HG03060 (cell line): ENCODE data around the gene ARID1B.

Experiments
- ATAC-seq: cut with Tn5 transposase; IDR thresholded peaks from one replicate; pipeline ENCODE4 v1.9.1; 2021; ENCODE audit warnings: low read depth, moderate number of reproducible peaks; ENCODE audit not compliant: unreplicated experiment

Gene ARID1B

GRCh38 chr6:156776840-156777576 is at the start of gene ARID1B:
TSS of gene ARID1B (plus strand) at chr6:156777378. CDS start at chr6:156777681, 303 bp downstream.
- ATAC-seq = peak; percentile 29

DNA sequence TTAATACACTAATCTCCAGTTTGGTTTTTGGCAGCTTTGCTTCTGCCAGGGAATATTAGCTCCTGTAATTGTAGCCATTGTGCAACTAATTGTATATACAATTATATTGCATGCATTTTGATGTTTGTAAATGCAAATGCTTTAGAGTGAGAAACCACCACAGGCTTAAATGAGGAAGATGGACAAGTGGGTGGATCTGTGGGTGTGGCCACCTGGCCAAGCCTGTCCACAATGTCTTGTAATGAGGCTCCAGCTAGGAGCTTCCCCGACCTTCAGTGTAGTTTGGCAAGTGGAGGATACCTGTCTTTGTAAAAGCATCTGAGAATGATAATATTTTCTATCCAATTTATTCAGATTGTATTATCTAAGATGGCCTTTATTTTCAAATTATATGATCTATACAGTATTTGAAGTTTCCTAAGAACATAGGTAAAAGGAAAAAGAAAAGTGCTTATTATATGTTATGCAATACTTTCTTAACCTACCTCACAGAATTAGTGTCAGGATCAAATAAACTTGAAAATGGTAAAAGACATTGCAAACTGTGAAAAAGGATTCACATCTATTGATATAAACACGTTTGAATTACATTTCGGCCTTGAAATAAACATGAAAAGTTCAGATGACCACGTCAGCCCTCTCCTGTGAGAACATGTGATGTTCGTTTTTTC is 49.3 kb upstream of the ARID1B start:
- ATAC-seq = no peak

- ATAC-seq = peak; percentile 75
Observed at GRCh38 chr6:156729248-156729647, 47.9 kb upstream of the ARID1B start.

GRCh38 chr6:156731396-156731795 is 45.8 kb upstream of the ARID1B start:
- no peak for ATAC-seq

DNA sequence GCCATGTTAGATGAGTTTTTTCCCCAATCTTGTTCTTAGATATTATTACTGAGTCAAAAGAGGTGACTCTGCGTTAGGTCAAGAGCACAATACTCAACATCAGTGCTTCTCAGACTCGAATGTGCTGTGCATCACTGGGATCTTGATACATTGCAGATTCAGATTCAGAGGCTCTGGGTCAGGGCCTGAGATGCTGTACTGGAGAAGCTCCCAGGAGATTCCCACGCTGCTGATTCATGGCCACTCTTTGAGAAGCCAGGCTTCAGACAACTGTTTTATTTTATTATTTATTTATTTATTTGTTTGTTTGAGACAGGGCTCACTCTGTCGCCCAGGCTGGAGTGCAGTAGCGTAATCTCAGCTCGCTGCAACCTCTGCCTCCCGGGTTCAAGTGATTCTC is 41.4 kb upstream of the ARID1B start:
- no peak for ATAC-seq

DNA sequence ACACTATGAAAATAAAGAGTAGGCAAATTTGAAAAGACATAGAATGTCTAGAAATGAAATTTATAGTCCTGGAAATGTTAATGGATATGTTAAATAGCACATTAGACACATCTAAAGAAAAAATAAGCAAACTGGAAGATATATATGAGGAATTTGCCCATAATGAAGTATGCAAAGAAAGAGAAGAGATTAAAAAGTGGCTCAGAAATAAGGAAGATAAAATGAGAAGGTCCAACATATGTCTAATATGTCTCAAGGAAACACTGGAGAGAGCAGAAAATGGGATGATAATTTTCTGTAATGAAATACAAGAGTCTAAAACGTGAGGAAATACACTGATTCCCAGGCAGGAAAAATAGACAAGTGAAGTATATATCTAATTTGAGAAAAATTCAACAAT is 36.6 kb upstream of the ARID1B start:
- ATAC-seq = no peak

DNA sequence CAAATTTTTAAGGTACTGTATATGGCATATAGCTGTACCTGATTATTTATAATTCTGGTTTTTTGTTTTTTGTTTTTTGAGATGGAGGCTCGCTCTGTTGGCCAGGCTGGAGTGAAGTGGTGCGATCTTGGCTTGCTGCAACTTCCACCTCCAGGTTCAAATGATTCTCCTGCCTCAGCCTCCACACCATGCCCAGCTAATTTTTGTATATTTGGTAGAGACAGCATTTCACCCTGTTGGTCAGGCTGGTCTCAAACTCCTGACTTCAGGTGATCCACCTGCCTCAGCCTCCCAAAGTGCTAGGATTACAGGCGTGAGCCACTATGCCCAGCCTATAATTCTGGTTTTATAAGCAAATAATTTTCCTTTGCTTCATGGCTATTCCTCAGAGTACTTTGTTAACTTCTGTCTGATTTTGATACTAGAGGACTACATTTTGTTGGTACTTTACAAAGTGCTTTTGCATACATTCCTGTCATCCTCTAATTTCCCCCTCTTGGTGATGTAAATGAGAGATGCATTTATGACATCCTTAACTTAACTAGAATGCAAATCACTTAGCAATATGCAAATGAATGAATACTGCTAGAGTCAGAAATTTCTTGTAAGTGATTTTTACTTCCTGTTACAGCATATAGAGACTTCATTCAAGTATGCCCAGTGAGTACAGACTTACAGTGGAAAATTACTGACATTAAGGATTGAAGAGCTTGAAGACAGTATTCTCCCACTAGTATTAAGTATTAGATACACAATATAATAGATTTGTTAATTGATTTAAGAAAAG is 35.7 kb upstream of the ARID1B start:
- ATAC-seq = no peak

DNA sequence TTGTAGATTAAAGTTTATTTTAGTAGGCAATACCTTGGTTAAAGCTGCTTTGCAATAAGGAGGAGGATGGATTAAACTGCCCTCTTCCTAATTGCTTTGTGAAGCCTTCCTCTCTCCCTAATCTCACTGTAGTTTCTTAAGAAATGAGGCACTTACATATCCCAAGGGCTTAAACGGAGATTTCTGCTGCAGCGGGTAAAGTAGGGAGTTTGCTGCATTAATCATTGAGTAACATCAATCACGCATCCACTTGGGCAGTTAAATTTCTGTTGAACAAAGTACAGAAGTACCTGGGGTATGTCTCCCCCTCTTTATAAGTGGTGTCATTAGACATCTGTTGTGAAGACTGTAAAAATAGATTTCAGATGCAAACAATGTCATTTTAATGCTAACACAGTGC is 29.5 kb upstream of the ARID1B start:
- ATAC-seq = no peak

GRCh38 chr6:156748504-156748903 is 28.7 kb upstream of the ARID1B start:
- ATAC-seq = no peak

DNA sequence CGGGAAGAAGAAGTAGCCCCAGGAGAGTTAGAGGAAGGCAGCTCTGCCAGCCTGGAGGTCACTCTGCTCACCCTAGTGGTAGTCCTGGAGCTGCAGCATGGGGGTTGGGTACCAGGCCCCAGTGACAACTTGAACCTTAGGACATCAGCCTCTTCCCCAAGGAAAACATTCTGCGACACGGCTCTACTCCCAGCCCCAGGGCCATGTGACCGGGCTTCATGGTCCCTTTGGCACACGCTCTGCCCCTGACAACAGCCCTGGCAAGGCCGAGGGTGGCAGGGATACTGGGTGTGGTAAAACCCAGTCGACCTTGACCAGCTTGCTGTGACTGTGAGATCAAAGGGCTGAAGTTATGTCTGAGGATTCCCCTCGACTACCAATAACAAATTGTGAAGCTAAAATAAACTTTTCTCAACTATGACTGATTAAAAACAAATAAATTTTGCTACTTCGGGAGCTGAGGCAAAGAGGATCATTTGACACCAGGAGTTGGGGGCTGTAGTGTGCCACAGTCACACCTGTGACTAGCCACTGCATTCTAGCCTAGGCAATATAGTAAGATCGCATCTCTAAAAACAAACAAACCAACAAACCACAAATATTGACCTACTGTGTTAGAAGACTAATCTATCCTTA is 24.4 kb upstream of the ARID1B start:
- ATAC-seq = peak; percentile 43

- no peak for ATAC-seq
Observed at GRCh38 chr6:156756630-156757610, 20.3 kb upstream of the ARID1B start.

GRCh38 chr6:156757849-156758248 is 19.3 kb upstream of the ARID1B start:
- ATAC-seq = no peak

- no peak for ATAC-seq
Observed at GRCh38 chr6:156760377-156760776, 16.8 kb upstream of the ARID1B start.

DNA sequence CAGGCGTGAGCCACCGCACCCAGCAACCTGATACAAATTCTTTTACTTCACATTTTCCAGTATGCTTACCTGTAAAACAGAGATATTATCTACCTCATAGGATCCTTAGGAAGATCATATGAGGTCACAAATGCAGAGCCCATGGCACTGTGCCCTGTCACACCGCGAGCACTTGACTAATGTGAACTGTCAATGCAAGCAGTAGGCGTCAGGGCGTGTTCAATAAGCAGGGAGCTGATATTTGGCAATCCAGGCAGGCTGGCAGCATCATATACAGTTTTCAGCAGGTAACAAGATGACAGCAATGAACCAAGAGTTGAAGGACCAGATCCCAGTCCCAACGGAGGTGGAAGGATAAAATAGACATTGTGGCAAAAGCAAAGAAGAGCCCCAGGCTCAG is 14.6 kb upstream of the ARID1B start:
- no peak for ATAC-seq

GRCh38 chr6:156765117-156765516 is 12.1 kb upstream of the ARID1B start:
- no peak for ATAC-seq

DNA sequence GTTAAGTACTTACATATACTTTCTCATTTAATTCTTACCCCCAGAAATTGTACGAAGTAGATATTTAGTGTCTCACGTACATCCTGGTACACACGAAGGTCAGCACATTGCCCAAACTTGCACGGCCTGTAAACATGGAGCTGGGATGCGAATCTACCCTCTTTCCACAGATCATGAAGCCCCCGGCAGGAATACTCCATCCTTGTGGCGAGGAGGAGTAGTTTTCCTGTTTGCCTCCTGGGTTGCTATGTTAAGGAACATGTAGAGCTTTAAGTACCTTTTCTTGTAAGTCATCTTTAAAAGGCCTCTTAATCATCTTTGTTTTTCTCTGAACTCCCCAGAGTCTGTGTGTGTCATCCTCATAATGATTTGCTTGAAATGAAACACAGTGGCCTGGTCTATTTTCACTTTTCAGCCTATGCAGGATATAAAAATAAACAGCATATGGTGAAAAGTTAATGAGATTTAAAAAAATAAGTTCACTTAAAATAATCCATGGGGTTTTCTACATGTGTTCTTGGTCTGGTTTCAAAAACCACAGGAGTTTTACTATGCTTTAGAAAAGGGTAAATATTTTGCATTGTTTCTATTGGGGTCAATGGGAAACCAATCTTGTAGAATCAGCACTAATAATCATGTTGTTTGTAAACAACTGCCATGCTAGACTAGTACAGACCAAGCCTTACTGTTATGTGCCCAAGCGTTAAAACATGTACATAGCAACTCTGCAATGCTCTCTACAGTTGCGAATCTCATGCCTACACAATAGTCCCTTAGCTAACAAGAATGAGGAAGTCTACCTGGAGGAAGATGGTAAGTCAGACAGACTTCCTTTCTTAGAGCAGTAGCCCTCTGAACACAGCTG is 9.3 kb upstream of the ARID1B start:
- peak; percentile 94 for ATAC-seq

DNA sequence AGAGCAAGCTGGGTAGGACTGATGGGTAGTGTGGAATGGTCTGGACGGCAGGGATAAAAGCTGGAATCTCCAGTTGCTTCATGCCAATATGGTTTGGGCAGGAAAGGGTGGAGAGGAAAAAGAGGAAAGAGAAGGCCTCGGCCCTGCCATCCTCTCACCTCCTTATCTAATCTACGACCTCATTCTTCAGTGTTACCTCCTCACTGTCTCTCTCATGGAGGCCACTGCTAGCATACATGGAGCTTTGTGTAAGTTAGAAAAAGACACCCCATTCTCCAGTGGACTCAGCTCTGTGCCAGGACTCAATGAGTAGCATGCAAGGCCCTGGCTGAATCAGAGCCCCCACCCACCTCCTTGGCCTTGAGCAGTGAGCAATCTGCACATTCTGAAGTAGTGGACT is 6.1 kb upstream of the ARID1B start:
- ATAC-seq = no peak

DNA sequence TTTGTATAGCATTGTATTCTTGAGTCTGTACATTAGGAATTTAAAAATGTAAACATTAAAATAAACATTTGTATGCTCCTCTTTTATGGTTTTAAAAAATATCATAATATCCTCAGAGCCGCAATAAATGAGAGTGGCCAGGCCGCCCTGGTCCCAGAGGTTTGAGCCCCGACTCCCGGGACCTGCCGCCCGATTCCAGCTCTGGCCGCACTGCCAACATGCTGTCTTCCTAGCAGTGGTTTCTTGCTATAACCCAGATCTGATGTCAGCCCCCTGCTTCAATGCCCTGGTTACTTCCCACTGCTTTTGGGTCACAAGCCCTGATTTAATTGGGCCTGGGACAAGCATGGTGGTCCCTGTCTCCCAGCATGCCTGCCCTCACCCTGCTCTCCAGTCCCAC is 5.4 kb upstream of the ARID1B start:
- no peak for ATAC-seq

DNA sequence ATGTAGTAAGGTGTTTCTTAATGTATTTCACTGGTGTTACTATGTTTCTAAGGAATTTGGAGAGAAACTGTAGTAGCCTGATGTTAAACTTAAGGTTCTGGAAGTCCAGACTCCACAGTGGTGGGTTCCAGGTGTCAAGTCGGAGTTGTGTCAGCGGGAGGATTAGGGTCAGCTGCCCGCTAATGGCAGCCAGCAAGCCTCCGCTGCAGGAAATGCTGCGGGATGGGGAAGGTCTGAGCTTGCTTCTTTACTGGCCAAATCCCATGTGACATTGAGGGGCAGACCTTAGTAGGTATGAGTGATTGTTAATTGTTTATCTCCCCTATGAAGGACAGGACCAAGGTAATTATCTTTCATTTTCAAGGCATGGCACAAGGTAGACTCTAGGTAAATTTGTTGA is 3.7 kb upstream of the ARID1B start:
- ATAC-seq = no peak
